HG02943 (cell line): ENCODE data around the gene CCDC116.
"Not testable (repeated sequence)": the region's sequence is repeated elsewhere in the genome, so short reads cannot be mapped to it uniquely, and the experiment has no call there.

Experiments
- ATAC-seq: cut with Tn5 transposase; IDR thresholded peaks from one replicate; pipeline ENCODE4 v1.9.1; 2021; ENCODE audit warnings: mild to moderate bottlenecking, low read depth, moderate library complexity; ENCODE audit not compliant: unreplicated experiment

CCDC116 gene, protein sequence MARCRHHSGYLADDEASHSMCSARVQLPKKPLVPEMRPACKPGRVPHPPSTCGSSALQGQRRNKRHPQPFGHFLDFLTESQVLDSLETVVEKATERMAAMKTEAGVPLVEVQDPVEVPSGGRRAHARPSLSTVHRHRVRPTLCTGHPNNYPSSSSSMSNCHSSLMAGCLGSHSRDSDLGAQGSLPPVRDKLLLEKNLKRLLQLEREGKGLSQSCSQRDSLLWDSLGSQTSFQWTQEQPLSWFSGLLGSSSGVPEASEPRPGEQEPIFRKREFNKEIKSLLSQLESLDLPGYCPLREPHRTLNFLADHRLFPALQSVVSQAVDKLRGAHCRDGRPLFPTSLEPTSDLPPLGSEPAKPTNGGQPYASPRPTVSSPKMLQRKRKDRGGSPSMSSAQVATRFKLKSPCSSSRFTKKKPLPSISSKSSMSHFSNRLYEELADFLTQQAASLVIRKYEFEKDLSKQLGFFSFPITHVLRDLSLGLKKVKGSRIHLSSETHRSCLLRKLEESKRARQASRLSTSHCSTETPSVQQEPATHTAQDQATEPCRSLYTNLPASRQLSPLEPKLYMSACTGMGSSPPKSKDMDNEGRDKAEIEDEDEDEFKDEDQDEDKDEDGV

DNA sequence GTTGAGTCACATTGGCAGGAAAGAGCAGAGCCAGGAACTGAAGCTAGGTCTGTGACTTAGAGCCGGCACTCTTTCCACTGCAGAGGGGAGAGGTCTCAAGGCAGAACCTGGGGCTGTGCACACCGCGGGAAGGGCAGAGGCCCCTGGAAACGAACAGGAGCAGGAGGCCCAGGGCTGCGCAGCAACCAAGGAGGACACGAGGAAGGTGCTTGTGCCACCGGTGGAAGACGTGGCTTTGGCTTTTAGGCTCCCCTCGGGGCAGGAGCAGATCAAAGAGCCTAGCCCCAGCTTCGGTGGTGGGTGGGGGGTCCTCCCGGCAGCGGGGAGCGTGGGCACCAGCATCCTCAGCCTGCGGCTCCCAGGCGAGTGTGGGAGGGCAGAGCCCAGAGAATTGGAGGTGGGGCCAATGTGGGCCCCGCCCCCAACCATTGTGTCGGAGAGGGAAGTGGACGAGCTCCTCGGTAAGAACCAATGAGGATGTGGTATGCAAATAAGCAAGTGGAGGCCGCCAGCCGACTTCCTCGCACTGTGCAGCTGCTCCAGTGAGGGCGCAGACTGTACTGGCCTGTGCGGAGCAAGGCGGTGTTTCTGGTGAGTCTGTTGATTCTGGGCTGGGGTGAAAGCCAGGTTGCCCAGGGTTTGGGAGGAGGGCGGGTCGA lies at the start of gene CCDC116:
Gene CCDC116, plus strand, starts transcription at position 524 of the 659 bp plus-strand sequence. CDS start 422 bp downstream, outside the sequence.
- ATAC-seq: no peak

- no peak for ATAC-seq
Observed at GRCh38 chr22:21582801-21583740, 49.5 kb upstream of the CCDC116 start.

GRCh38 chr22:21585389-21585788 lies 47.2 kb upstream of the CCDC116 start:
- no peak for ATAC-seq

GRCh38 chr22:21587803-21588611 lies 44.6 kb upstream of the CCDC116 start:
- ATAC-seq: peak; percentile 70

- no peak for ATAC-seq
Observed at GRCh38 chr22:21589396-21589795, 43.2 kb upstream of the CCDC116 start.

- no peak for ATAC-seq
Observed at GRCh38 chr22:21590809-21591641, 41.5 kb upstream of the CCDC116 start.

- ATAC-seq: no peak
Observed at GRCh38 chr22:21591695-21592094, 40.9 kb upstream of the CCDC116 start.

GRCh38 chr22:21592422-21592821 lies 40.1 kb upstream of the CCDC116 start:
- no peak for ATAC-seq

GRCh38 chr22:21593406-21594232 lies 38.9 kb upstream of the CCDC116 start:
- ATAC-seq: no peak

GRCh38 chr22:21594865-21595452 lies 37.6 kb upstream of the CCDC116 start:
- no peak for ATAC-seq

DNA sequence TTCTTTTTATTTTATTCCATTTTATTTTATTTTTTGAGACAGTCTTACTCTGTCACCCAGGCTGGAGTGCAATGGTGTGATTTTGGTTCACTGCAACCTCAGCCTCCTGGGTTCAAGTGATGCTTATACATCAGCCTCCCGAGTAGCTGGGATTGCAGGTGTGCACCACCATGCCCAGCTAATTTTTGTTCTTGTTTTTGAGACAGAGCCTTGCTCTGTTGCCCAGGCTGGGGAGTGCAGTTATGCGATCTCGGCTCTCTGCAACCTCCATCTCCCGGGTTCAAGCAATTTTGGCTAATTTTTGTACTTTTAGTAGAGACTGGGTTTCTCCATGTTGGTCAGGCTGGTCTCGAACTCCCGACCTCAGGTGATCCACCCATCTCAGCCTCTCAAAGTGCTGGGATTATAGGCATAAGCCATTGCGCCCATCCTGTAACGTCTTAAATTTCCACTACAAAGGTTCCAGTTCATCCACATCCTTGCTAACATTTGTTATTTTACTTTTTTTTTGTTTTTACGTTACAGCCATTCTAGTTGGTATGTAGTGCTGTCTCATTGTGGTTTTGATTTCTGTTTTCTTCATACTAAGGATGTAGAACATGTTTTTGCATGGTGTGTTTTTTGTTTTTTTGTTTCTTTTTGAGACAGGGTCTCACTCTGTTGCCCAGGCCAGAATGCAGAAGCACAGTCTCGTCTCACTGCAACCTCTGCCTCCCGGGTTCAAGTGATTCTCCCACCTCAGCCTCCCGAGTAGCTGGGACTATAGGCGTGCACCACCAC lies 36.0 kb upstream of the CCDC116 start:
- not testable (repeated sequence) for ATAC-seq

DNA sequence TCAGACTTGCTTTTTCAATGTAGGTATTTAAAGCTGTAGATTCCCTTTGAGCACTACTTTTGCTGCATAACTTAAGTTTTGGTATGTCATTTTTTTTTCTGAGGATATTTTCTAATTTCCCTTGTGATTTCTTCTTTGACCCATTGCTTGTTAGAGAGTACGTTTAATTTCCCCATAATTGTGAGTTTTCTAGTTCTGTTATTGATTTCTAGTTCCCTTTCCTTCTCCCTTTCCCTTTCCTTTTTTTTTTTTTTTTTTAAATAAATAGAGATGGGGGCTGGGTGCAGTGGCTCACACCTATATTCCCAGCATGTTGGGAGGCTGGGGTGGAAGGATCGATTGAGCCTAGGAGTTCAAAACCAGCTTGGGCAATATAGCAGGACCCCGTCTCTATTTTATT lies 34.3 kb upstream of the CCDC116 start:
- ATAC-seq: no peak

- ATAC-seq: no peak
Observed at GRCh38 chr22:21599053-21599893, 33.3 kb upstream of the CCDC116 start.

- ATAC-seq: no peak
Observed at GRCh38 chr22:21602579-21602978, 30.0 kb upstream of the CCDC116 start.

DNA sequence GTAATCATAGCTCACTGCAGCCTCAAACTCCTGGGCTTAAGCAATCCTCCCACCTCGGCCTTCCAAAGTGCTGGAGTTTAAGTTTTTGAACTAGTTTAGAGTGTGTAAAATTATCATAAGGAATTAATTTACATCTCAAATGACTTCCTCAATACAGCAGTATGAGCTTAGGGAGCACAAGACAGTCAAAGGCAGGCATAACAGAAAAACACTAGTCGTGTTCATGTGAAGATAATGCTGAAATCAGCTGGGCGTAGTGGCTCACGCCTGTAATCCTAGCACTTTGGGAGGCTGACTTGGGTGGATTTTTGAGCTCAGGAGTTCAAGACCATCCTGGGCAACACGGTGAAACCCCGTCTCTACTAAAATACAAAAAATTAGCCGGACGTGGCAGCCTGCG lies 28.6 kb upstream of the CCDC116 start:
- ATAC-seq: no peak
